IMR-90 (cell line): ENCODE results near the gene GRIN2D. TPM values are rescaled to one million over a fixed set of nuclear protein-coding genes. Genes with fewer than 3 reads are reported as not detected.

ENCODE experiments used
- ATAC-seq: fragments of 200-7000 bp; cut with Tn5 transposase; 2 replicates; pipeline ENCODE4 v1.9.1; 2020; ENCODE audit warnings: low read depth, mild to moderate bottlenecking, moderate library complexity
- BruUV-seq: library from RNA; stranded (reverse); fragments of 400-500 nt; replicated peaks from 2 replicates; lab custom pipeline; 2021; lab: Mats Ljungman, UMichigan
- CTCF ChIA-PET: fragments of 300-600 bp; formaldehyde crosslinking; extraction: SDS; loops from one replicate; lab custom pipeline; 2021; ENCODE audit warnings: antibody characterized with exemption; lab: Yijun Ruan, JAX
- POLR2A ChIA-PET: fragments of 300-600 bp; sonication (Branson Sonifier 250); formaldehyde crosslinking; loops from one replicate; lab custom pipeline; 2022; ENCODE audit warnings: antibody characterized with exemption; ENCODE audit not compliant: unreplicated experiment; lab: Charles Lee
- DNase-seq: peaks from one replicate; pipeline ENCODE4 v3.0.0; 2013
- H2AFZ ChIP-seq: replicated peaks from 2 replicates; pipeline ENCODE3; 2013; ENCODE audit warnings: low read length, mild to moderate bottlenecking; ENCODE audit not compliant: poor library complexity
- H2AK5ac ChIP-seq: 2 replicates; pipeline ENCODE4 v1.6.1; 2013; ENCODE audit warnings: low read depth, low read length, inconsistent platforms
- H2AK9ac ChIP-seq: replicated peaks from 2 replicates; pipeline ENCODE3; 2013; ENCODE audit warnings: mild to moderate bottlenecking, low read depth, low read length, moderate library complexity; ENCODE audit not compliant: poor library complexity
- H2BK120ac ChIP-seq: 2 replicates; pipeline ENCODE4 v1.6.1; 2013; ENCODE audit warnings: low read depth, low read length, inconsistent platforms
- H2BK15ac ChIP-seq: 3 replicates; pipeline ENCODE4 v1.6.1; 2013; ENCODE audit warnings: low read depth, low read length, inconsistent platforms
- H2BK20ac ChIP-seq: 2 replicates; pipeline ENCODE4 v1.6.1; 2013; ENCODE audit warnings: low read depth, mild to moderate bottlenecking, inconsistent platforms, low read length, moderate library complexity
- H2BK5ac ChIP-seq: 2 replicates; pipeline ENCODE4 v1.6.1; 2013; ENCODE audit warnings: mild to moderate bottlenecking, low read depth, low read length, inconsistent platforms; ENCODE audit not compliant: poor library complexity, severe bottlenecking
- H3K14ac ChIP-seq: replicated peaks from 2 replicates; pipeline ENCODE4 v1.6.1; 2013; ENCODE audit warnings: low read depth, low read length, inconsistent platforms
- H3K18ac ChIP-seq: 2 replicates; pipeline ENCODE4 v1.6.1; 2013; ENCODE audit warnings: low read depth, low read length, control low read depth
- H3K23ac ChIP-seq: 2 replicates; pipeline ENCODE4 v1.6.1; 2013; ENCODE audit warnings: low read depth, low read length, inconsistent platforms
- H3K27ac ChIP-seq: 2 replicates; pipeline ENCODE4 v1.5.1; 2013; ENCODE audit warnings: mild to moderate bottlenecking, control low read depth, low read length; ENCODE audit not compliant: insufficient read depth
- H3K27me3 ChIP-seq: 2 replicates; pipeline ENCODE4 v1.6.1; 2013; ENCODE audit warnings: low read length; ENCODE audit not compliant: control insufficient read depth, insufficient read depth
- H3K36me3 ChIP-seq: 2 replicates; pipeline ENCODE4 v1.6.1; 2013; ENCODE audit warnings: low read length, mixed read lengths; ENCODE audit not compliant: control insufficient read depth, insufficient read depth
- H3K4ac ChIP-seq: 2 replicates; pipeline ENCODE4 v1.6.1; 2013; ENCODE audit warnings: low read depth, low read length, inconsistent platforms
- H3K4me1 ChIP-seq: 2 replicates; pipeline ENCODE4 v1.6.1; 2013; ENCODE audit warnings: low read length, mixed read lengths; ENCODE audit not compliant: control insufficient read depth, insufficient read depth
- H3K4me2 ChIP-seq: 2 replicates; pipeline ENCODE4 v1.6.1; 2013; ENCODE audit warnings: low read depth, mild to moderate bottlenecking, control low read depth, low read length, moderate library complexity
- H3K4me3 ChIP-seq: 2 replicates; pipeline ENCODE4 v1.5.1; 2013; ENCODE audit warnings: low read depth, mild to moderate bottlenecking, control low read depth, low read length, moderate library complexity; ENCODE audit not compliant: insufficient read depth
- H3K56ac ChIP-seq: 2 replicates; pipeline ENCODE4 v1.6.1; 2013; ENCODE audit warnings: low read length, inconsistent platforms; ENCODE audit not compliant: insufficient read depth; ENCODE audit errors: extremely low read depth
- H3K79me1 ChIP-seq, 2 experiments: 2 replicates each; pipeline ENCODE4 v1.6.1; 2013; ENCODE audit warnings: low read length in 2 of 2, inconsistent platforms in 1 of 2, low read depth in 1 of 2
- H3K9ac ChIP-seq: 2 replicates; pipeline ENCODE4 v1.6.1; 2013; ENCODE audit warnings: low read depth, low read length, control low read depth
- H3K9me1 ChIP-seq: 2 replicates; pipeline ENCODE4 v1.6.1; 2013; ENCODE audit warnings: low read length, inconsistent platforms; ENCODE audit not compliant: insufficient read depth
- H3K9me3 ChIP-seq: 2 replicates; pipeline ENCODE4 v1.6.1; 2013; ENCODE audit warnings: low read length; ENCODE audit not compliant: control insufficient read depth, insufficient read depth
- H4K20me1 ChIP-seq: 2 replicates; pipeline ENCODE4 v1.6.1; 2013; ENCODE audit warnings: low read length, inconsistent platforms; ENCODE audit not compliant: insufficient read depth
- H4K5ac ChIP-seq: 2 replicates; pipeline ENCODE4 v1.6.1; 2013; ENCODE audit warnings: mild to moderate bottlenecking, low read depth, low read length, control low read depth
- H4K8ac ChIP-seq, 2 experiments: 2 replicates each; pipeline ENCODE4 v1.6.1; 2013; ENCODE audit warnings: low read depth in 2 of 2, low read length in 2 of 2, control low read depth in 1 of 2, inconsistent platforms in 1 of 2
- H4K91ac ChIP-seq: 2 replicates; pipeline ENCODE4 v1.6.1; 2013; ENCODE audit warnings: low read depth, low read length, inconsistent platforms; ENCODE audit not compliant: insufficient read depth
- NFE2L2 ChIP-seq: fragments of 150-350 bp; IDR thresholded peaks from 2 replicates; pipeline ENCODE4 v1.6.1; 2016; ENCODE audit warnings: low read depth, mild to moderate bottlenecking, low read length
- RFX5 ChIP-seq: IDR thresholded peaks from 2 replicates; pipeline ENCODE4 v1.8.0; 2012; ENCODE audit warnings: low read depth, mild to moderate bottlenecking, low read length, moderate library complexity
- WGBS, 2 experiments: methylation state at CpG; one replicate each; pipeline versions ENCODE4 v1.1.5 to v1.1.7; 2013; ENCODE audit warnings: missing lambda C conversion rate in 2 of 2; ENCODE audit not compliant: insufficient read length in 1 of 2; ENCODE audit errors: extremely low coverage in 2 of 2; 5-methylcytosine and 5-hydroxymethylcytosine counted together
- dilution Hi-C: fragments of 300-500 bp; cut with HindIII; formaldehyde crosslinking; loops from one replicate; pipeline ENCODE4 v1.14.3; 2018; ENCODE audit warnings: low sequenced_read_pairs; ENCODE audit not compliant: unreplicated experiment
- in situ Hi-C: fragments of 300-500 bp; cut with MboI; formaldehyde crosslinking; loops from 3 replicates; pipeline ENCODE4 v1.14.3; 2019; ENCODE audit warnings: low sequenced_read_pairs, inconsistent platforms, mixed read lengths
- intact Hi-C: fragments of 100-400 bp; cut with micrococcal nuclease; formaldehyde crosslinking; loops from 2 replicates; pipeline ENCODE4 v1.10.0; 2022
- polyA plus RNA-seq, 3 experiments: library from polyadenylated mRNA; depleted of rRNA; stranded (reverse); fragments of >200 nt; gene quantifications; 2 replicates each; pipeline ENCODE4 v1.2.3, GENCODE V29; 2012; ENCODE audit warnings: low replicate concordance in 1 of 3
- total RNA-seq: library from RNA; depleted of rRNA; stranded (reverse); fragments of >200 nt; gene quantifications from 2 replicates; pipeline ENCODE4 v1.2.3, GENCODE V29; 2012

GRIN2D gene
- total and polyA plus RNA-seq, 2 of the 4 experiments (the other 2 are of a cell fraction): under 0.01 to 0.24 TPM

DNA sequence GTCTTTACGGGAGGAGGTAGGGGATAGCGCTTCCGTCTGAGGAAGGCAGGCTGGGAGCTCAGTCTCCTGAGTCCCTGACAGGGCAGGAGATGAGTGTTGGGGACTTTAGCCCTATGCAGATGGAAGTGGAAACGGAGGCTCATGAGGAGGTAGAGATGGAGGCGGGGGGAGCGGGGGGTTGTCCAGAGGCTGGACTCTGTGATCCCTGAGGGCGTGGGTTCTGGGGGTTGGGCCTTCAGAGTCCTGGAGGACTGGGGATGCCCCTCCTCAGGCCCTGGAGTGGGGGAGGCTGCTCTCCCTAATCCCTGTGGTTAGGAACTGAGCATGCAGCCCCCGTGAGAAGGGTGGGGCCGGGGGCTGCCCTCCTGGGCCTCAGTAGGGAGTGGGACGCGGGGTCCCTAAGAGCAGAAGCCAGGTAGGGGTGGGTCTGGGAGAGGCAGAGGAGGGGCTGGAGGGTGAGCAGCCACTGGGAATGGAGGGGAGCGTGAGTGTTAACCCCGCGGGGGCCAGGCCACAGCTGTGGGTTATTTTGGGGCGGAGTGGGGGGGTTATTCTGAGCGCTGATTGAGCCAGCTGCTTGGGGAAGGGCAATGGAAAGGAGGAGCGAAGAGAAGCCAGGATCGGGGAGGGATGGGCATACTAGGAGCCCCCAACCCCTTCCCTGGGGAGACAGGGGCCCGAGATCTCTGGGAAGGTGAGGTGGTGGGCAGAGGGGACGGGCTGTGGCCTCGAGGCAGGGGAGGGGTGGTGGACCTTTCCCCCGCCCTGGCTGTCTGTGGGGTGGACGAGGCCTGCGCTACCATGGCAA lies 2.8 kb downstream of the GRIN2D start (continued):
- no peak for TF ChIP-seq NFE2L2

DNA sequence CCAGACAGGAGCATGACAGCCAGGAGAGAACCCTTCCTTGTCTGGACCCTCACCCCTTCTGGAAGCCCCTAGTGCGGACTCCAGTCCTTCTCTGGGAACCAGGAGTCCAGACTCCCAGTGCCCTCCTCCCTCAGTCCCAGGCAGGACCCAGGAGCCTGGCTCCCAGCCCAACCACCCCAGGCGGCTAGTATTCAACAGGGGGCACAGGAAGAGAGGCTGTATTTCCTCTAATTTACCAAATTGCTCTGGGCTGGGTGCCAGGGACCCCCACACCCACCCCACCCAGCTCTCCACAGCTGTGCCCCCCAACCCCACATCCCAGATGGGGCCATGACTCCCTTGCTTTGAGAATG lies 3.3 kb downstream of the GRIN2D start:
- in situ Hi-C loops (no loop called here), dilution Hi-C loops (no loop called here), intact Hi-C loops (loop anchor here (10.0 kb wide), 1 partner anchor 72 kb away; the partner anchor contains the start of gene EMP3)
- DNase-seq: no peak
- H2BK120ac ChIP-seq: no peak overlapping the region
- H3K9ac ChIP-seq: no peak overlapping the region
- H3K4me1 ChIP-seq: peaks cover 4% of the 10 kb centered on the region; the same call in 1 of the 2 replicates
- no peak overlapping the region for H3K18ac ChIP-seq
- no peak overlapping the region for H3K14ac ChIP-seq
- H2AFZ ChIP-seq: no peak overlapping the region
- H3K4me3 ChIP-seq: no peak overlapping the region
- no peak overlapping the region for H4K91ac ChIP-seq
- H3K36me3 ChIP-seq: no peaks in the 10 kb centered on the region
- H4K20me1 ChIP-seq: no peaks in the 10 kb centered on the region; the same call in 1 of the 2 replicates
- H2AK9ac ChIP-seq: no peak overlapping the region
- ChIA-PET CTCF (no interaction called here), POLR2A (no interaction called here)
- no CpG with 5 or more reads among the region's 2 CpGs for WGBS, 2 experiments
- no peak overlapping the region for H4K5ac ChIP-seq
- H3K56ac ChIP-seq: no peak overlapping the region
- no peak overlapping the region for H2BK5ac ChIP-seq
- peaks cover 3% of the 10 kb centered on the region; the same call in 1 of the 2 replicates for H3K9me1 ChIP-seq
- no peaks in the 10 kb centered on the region for H3K9me3 ChIP-seq
- H2AK5ac ChIP-seq: no peak overlapping the region
- H2BK15ac ChIP-seq: no peak overlapping the region
- H3K4me2 ChIP-seq: no peak overlapping the region
- H3K27ac ChIP-seq: no peak overlapping the region
- H4K8ac ChIP-seq: no peak overlapping the region
- no TSS peak for BruUV-seq
- peaks cover 54% of the 10 kb centered on the region for H3K27me3 ChIP-seq
- H3K23ac ChIP-seq: no peak overlapping the region
- H2BK20ac ChIP-seq: no peak overlapping the region
- no peak overlapping the region for H3K4ac ChIP-seq
- no peak for ATAC-seq
- TF ChIP-seq RFX5: no peak
- no peaks in the 10 kb centered on the region for H3K79me1 ChIP-seq
